K562 (cell line): Measurements from ENCODE around the gene DHX57. TPM values are rescaled to one million over a fixed set of nuclear protein-coding genes. Genes with fewer than 3 reads are reported as not detected.
A peak's percentile ranks its signal among the peaks of the same experiment; 100 is the strongest.

Experiments used
- CBFB ChIP-seq: sonication (generic); formaldehyde crosslinking; IDR thresholded peaks from 2 replicates; pipeline ENCODE4 v1.4.0; 2020; ENCODE audit warnings: mild to moderate bottlenecking, missing genetic modification reagents
- LEF1 ChIP-seq: fragments of 450-650 bp; IDR thresholded peaks from 2 replicates; pipeline ENCODE4 v1.6.1; 2016; ENCODE audit warnings: mild to moderate bottlenecking
- MYBL2 ChIP-seq, 2 experiments: fragments of 450-650 bp in 1 of 2; sonication (generic) in 1 of 2; formaldehyde crosslinking in 1 of 2; IDR thresholded peaks; 2 replicates each; pipeline versions ENCODE4 v1.6.1 to v1.8.1; 2017 to 2022; ENCODE audit warnings: borderline replicate concordance in 1 of 2, inconsistent platforms in 1 of 2, low read depth in 1 of 2, mild to moderate bottlenecking in 1 of 2, missing genetic modification reagents in 1 of 2, moderate library complexity in 1 of 2
- NFXL1 ChIP-seq: fragments of 450-650 bp; formaldehyde crosslinking; IDR thresholded peaks from 2 replicates; pipeline ENCODE4 v1.4.0; 2021; ENCODE audit warnings: mild to moderate bottlenecking
- NR2C2 ChIP-seq, 2 experiments: fragments of 200-800 bp in 1 of 2; sonication (Bioruptor generic) in 1 of 2; sonication (generic) in 1 of 2; formaldehyde crosslinking in 1 of 2; IDR thresholded peaks; 2 replicates each; pipeline versions ENCODE4 v1.6.1 to v1.8.0; 2016 to 2022; ENCODE audit warnings: mild to moderate bottlenecking in 1 of 2, missing compliant biosample characterization in 1 of 2, missing genetic modification characterization in 1 of 2, missing genetic modification reagents in 1 of 2
- PCBP2 ChIP-seq: fragments of 200-400 bp; formaldehyde crosslinking; IDR thresholded peaks from 2 replicates; pipeline ENCODE4 v1.6.1; 2018; ENCODE audit warnings: low read length, low read depth, mild to moderate bottlenecking, moderate library complexity; ENCODE audit not compliant: poor library complexity, severe bottlenecking
- PHF21A ChIP-seq: fragments of 450-650 bp; IDR thresholded peaks from 2 replicates; pipeline ENCODE4 v1.6.1; 2017; ENCODE audit warnings: low read depth, borderline replicate concordance
- PTRF ChIP-seq: fragments of 450-650 bp; IDR thresholded peaks from 2 replicates; pipeline ENCODE4 v1.6.1; 2016; ENCODE audit warnings: mild to moderate bottlenecking, missing genetic modification characterization, missing compliant biosample characterization
- SMAD4 ChIP-seq: fragments of 250-450 bp; sonication (Bioruptor Pico); conservative IDR thresholded peaks from 2 replicates; pipeline ENCODE4 v1.8.0; 2021; ENCODE audit warnings: inconsistent platforms, mild to moderate bottlenecking, moderate library complexity
- STAT6 ChIP-seq: sonication (generic); formaldehyde crosslinking; IDR thresholded peaks from 2 replicates; pipeline ENCODE4 v1.8.1; 2023; ENCODE audit warnings: mild to moderate bottlenecking, missing genetic modification reagents
- TAF7 ChIP-seq: fragments of 450-650 bp; IDR thresholded peaks from 2 replicates; pipeline ENCODE4 v1.6.1; 2016; ENCODE audit warnings: missing genetic modification characterization, missing compliant biosample characterization
- ZBTB7A ChIP-seq: IDR thresholded peaks from 2 replicates; pipeline ENCODE4 v1.6.1; 2011; ENCODE audit warnings: low read depth, mild to moderate bottlenecking, low read length, moderate library complexity, borderline replicate concordance; ENCODE audit not compliant: control insufficient read depth
- ZFP30 ChIP-seq: fragments of 250-450 bp; sonication (Bioruptor Pico); IDR thresholded peaks from 2 replicates; pipeline ENCODE4 v1.8.0; 2022; ENCODE audit warnings: moderate library complexity, mild to moderate bottlenecking, inconsistent platforms, borderline replicate concordance
- ZNF197 ChIP-seq: fragments of 200-800 bp; sonication (Bioruptor generic); IDR thresholded peaks from 2 replicates; pipeline ENCODE4 v1.6.1; 2016; ENCODE audit warnings: low read depth, missing genetic modification characterization, missing compliant biosample characterization
- ZNF584 ChIP-seq: fragments of 200-800 bp; sonication (Bioruptor generic); IDR thresholded peaks from 2 replicates; pipeline ENCODE4 v1.6.1; 2016; ENCODE audit warnings: low read depth, mild to moderate bottlenecking, missing genetic modification characterization, missing compliant biosample characterization
- ZNF77 ChIP-seq: fragments of 250-450 bp; sonication (Bioruptor Pico); IDR thresholded peaks from 2 replicates; pipeline ENCODE4 v1.5.0; 2020
- polyA plus RNA-seq, 8 experiments: library from polyadenylated mRNA; depleted of rRNA in 4 of 8; stranded (reverse) in 5 of 8; unstranded in 3 of 8; fragments of >200 nt; fragmentation: Nextera tagmentation in 2 of 8; fragmentation: Illumina TruSeq in 1 of 8; extraction: Ambion mirVana in 2 of 8; extraction: Trizol in 1 of 8; gene quantifications; 2 replicates each; pipeline versions ENCODE4 v1.2.1 to v1.2.3, GENCODE V29; 2011 to 2014; ENCODE audit warnings: inconsistent platforms in 1 of 8, missing spikeins in 1 of 8
- total RNA-seq, 7 experiments: library from RNA; depleted of rRNA in 6 of 7; stranded (reverse); fragments of >200 nt in 6 of 7; fragmentation: Illumina TruSeq in 2 of 7; extraction: Trizol in 2 of 7; gene quantifications; 2 replicates each; pipeline versions ENCODE4 v1.2.1 to v1.2.3, GENCODE V29; 2011 to 2021; ENCODE audit warnings: low replicate concordance in 1 of 7
- TF ChIP-seq, protein P1 (sequence below): fragments of 250-450 bp; sonication (Bioruptor Pico); IDR thresholded peaks from 2 replicates; pipeline ENCODE4 v1.6.1; 2021; ENCODE audit warnings: mild to moderate bottlenecking
- TF ChIP-seq, protein P2 (sequence below): fragments of 200-800 bp; sonication (Bioruptor generic); IDR thresholded peaks from 2 replicates; pipeline ENCODE4 v1.6.1; 2016; ENCODE audit warnings: missing genetic modification characterization, missing compliant biosample characterization

Gene DHX57
- total and polyA plus RNA-seq, 9 of the 15 experiments (the other 6 are each of a cell fraction or from before 2014, with no cell fraction given), result 7.4 to 23.6 (median 17.9) TPM

DNA sequence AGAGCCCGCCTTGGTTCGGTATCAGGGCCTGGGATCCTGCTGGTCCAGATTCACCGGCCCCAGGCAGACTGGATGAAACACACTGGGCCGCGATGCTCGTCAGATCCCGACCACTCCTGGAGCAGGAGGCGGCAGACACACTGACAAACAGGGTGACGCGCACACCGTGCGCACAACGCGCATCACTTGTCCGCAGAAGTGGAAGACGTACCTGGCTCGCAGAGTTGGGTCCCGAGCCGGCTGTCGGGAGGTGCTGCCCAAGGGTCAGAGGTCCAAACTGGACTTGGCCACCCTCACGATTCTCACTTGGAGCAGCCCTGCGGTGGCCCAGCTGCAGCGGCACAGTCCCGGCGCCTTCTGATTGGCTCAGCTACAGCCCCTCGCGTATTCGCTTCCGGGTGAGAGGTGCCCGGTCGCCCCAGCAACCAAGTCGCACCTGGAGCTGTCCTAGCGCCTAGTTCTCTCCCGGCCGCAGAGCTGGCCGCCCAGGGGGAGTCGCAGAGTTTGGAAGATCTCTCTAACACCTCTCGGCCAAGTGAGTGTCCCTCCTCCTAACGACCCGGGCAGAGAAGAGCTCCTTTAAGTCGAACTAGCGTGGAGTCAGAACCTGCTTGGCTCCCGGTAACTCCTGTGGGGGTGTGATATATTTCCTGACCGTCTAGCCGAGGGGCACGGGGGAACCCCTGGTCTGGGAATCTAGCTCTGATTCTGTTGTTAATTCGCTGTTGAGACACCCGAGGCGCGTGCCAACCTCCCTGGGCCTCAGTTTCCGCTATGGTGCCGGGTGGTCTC is at the start of gene DHX57, which contains the start of gene MORN2 (continued):
- TF ChIP-seq ZBTB7A (0 out of 2 replicates have a peak, but pooled peaks have one; percentile 23), NR2C2 (CRISPR knock-in tag; IDR thresholded peaks at IDR 0.05) (peak; percentile 99), NR2C2 (tag; IDR thresholded peaks at IDR 0.05) (peak; percentile 100), TAF7 (tag) (no peak), NFXL1 (CRISPR knock-in tag) (no peak), MYBL2 (IDR thresholded peaks at IDR 0.05; ENCODE audit: low read depth) (no peak), MYBL2 (CRISPR knock-in tag; IDR thresholded peaks at IDR 0.05; ENCODE audit: borderline replicate concordance) (no peak), PTRF (no peak), ZNF77 (CRISPR knock-in tag) (no peak), ZNF584 (CRISPR knock-in tag) (no peak), PCBP2 (no peak), CBFB (CRISPR knock-in tag) (peak; percentile 51; the same call in 1 of the 2 replicates), STAT6 (CRISPR knock-in tag) (no peak), SMAD4 (CRISPR knock-in tag) (0 out of 2 replicates have a peak, but pooled peaks have one; percentile 49), ZFP30 (CRISPR knock-in tag) (no peak), PHF21A (peak; percentile 11; the same call in 1 of the 2 replicates), ZNF197 (CRISPR knock-in tag) (no peak), LEF1 (no peak)
- TF ChIP-seq, protein P1, sequence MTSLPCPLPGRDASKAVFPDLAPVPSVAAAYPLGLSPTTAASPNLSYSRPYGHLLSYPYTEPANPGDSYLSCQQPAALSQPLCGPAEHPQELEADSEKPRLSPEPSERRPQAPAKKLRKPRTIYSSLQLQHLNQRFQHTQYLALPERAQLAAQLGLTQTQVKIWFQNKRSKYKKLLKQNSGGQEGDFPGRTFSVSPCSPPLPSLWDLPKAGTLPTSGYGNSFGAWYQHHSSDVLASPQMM (CRISPR knock-in tag), result no peak
- TF ChIP-seq, protein P2, sequence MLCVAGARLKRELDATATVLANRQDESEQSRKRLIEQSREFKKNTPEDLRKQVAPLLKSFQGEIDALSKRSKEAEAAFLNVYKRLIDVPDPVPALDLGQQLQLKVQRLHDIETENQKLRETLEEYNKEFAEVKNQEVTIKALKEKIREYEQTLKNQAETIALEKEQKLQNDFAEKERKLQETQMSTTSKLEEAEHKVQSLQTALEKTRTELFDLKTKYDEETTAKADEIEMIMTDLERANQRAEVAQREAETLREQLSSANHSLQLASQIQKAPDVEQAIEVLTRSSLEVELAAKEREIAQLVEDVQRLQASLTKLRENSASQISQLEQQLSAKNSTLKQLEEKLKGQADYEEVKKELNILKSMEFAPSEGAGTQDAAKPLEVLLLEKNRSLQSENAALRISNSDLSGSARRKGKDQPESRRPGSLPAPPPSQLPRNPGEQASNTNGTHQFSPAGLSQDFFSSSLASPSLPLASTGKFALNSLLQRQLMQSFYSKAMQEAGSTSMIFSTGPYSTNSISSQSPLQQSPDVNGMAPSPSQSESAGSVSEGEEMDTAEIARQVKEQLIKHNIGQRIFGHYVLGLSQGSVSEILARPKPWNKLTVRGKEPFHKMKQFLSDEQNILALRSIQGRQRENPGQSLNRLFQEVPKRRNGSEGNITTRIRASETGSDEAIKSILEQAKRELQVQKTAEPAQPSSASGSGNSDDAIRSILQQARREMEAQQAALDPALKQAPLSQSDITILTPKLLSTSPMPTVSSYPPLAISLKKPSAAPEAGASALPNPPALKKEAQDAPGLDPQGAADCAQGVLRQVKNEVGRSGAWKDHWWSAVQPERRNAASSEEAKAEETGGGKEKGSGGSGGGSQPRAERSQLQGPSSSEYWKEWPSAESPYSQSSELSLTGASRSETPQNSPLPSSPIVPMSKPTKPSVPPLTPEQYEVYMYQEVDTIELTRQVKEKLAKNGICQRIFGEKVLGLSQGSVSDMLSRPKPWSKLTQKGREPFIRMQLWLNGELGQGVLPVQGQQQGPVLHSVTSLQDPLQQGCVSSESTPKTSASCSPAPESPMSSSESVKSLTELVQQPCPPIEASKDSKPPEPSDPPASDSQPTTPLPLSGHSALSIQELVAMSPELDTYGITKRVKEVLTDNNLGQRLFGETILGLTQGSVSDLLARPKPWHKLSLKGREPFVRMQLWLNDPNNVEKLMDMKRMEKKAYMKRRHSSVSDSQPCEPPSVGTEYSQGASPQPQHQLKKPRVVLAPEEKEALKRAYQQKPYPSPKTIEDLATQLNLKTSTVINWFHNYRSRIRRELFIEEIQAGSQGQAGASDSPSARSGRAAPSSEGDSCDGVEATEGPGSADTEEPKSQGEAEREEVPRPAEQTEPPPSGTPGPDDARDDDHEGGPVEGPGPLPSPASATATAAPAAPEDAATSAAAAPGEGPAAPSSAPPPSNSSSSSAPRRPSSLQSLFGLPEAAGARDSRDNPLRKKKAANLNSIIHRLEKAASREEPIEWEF (CRISPR knock-in tag), result no peak
